SK-N-SH (cell line): ENCODE results near the gene CHTF18. TPM values are rescaled to one million over a fixed set of nuclear protein-coding genes. Genes with fewer than 3 reads are reported as not detected.

Experiments used
- CTCF ChIA-PET: fragments of 300-600, 350-600 bp; formaldehyde crosslinking; extraction: SDS; loops from one replicate; lab custom pipeline; 2021; lab: Yijun Ruan, JAX
- POLR2A ChIA-PET: fragments of 350-600 bp; sonication (Branson Sonifier 250); formaldehyde crosslinking; extraction: SDS; loops from one replicate; lab custom pipeline; 2020; ENCODE audit warnings: antibody characterized with exemption, inconsistent platforms; lab: Yijun Ruan, JAX
- DNase-seq: peaks from one replicate; pipeline ENCODE4 v3.0.0; 2012
- H2AFZ ChIP-seq: fragments of 200-600 bp; sonication (generic); 2 replicates; pipeline ENCODE4 v1.8.1; 2016; ENCODE audit warnings: antibody characterized with exemption, mild to moderate bottlenecking, low read depth
- H3F3A ChIP-seq: fragments of 200-600 bp; sonication (generic); replicated peaks from 2 replicates; pipeline ENCODE3; 2016; ENCODE audit warnings: antibody characterized with exemption, mild to moderate bottlenecking; ENCODE audit not compliant: insufficient read depth
- H3K27ac ChIP-seq, 2 experiments: fragments of 200-500 bp in 1 of 2; fragments of 200-600 bp in 1 of 2; sonication (Bioruptor generic) in 1 of 2; sonication (generic), shearing (Covaris generic) in 1 of 2; 2 replicates each; pipeline versions ENCODE4 v1.5.1 to v1.6.1; 2014 to 2016; ENCODE audit warnings: low read depth in 2 of 2, inconsistent platforms in 1 of 2, low read length in 1 of 2, mild to moderate bottlenecking in 1 of 2, mixed read lengths in 1 of 2
- H3K27me3 ChIP-seq: fragments of 200-600 bp; sonication (generic), shearing (Covaris generic); 2 replicates; pipeline ENCODE4 v1.6.1; 2016; ENCODE audit warnings: mixed run types; ENCODE audit not compliant: insufficient read depth
- H3K36me3 ChIP-seq, 2 experiments: fragments of 200-500 bp in 1 of 2; fragments of 200-600 bp in 1 of 2; sonication (Bioruptor generic) in 1 of 2; sonication (generic) in 1 of 2; replicated peaks in 1 of 2; 2 replicates each; pipeline versions ENCODE3 to v1.5.1; 2014 to 2016; ENCODE audit warnings: low read length in 1 of 2, mild to moderate bottlenecking in 1 of 2; ENCODE audit not compliant: insufficient read depth in 2 of 2, control insufficient read depth in 1 of 2
- H3K4me1 ChIP-seq, 2 experiments: fragments of 200-500 bp in 1 of 2; fragments of 200-600 bp in 1 of 2; sonication (Bioruptor generic) in 1 of 2; sonication (generic), shearing (Covaris generic) in 1 of 2; 2 replicates each; pipeline versions ENCODE4 v1.5.1 to v1.6.1; 2014 to 2016; ENCODE audit warnings: low read depth in 1 of 2, low read length in 1 of 2, mixed run types in 1 of 2; ENCODE audit not compliant: insufficient read depth in 2 of 2, control insufficient read depth in 1 of 2
- H3K4me2 ChIP-seq: fragments of 200-600 bp; sonication (generic), shearing (Covaris generic); 2 replicates; pipeline ENCODE4 v1.6.1; 2017; ENCODE audit warnings: mixed run types
- H3K4me3 ChIP-seq, 2 experiments: fragments of 200-500 bp in 1 of 2; fragments of 200-600 bp in 1 of 2; sonication (Bioruptor generic) in 1 of 2; sonication (generic), shearing (Covaris generic) in 1 of 2; 2 replicates each; pipeline versions ENCODE4 v1.5.1 to v1.8.1; 2014 to 2016; ENCODE audit warnings: low read depth in 2 of 2, inconsistent platforms in 1 of 2, low read length in 1 of 2, mild to moderate bottlenecking in 1 of 2, mixed read lengths in 1 of 2, moderate library complexity in 1 of 2
- H3K79me2 ChIP-seq: fragments of 200-600 bp; sonication (generic); 2 replicates; pipeline ENCODE4 v1.8.1; 2017; ENCODE audit warnings: mild to moderate bottlenecking; ENCODE audit not compliant: insufficient read depth
- H3K9ac ChIP-seq: fragments of 200-600 bp; sonication (generic); 2 replicates; pipeline ENCODE4 v1.6.1; 2017; ENCODE audit warnings: mixed run types
- H3K9me2 ChIP-seq: fragments of 200-600 bp; sonication (generic); 2 replicates; pipeline ENCODE4 v1.6.1; 2017; ENCODE audit warnings: mixed run types
- H3K9me3 ChIP-seq: fragments of 200-600 bp; sonication (generic); 2 replicates; pipeline ENCODE4 v1.6.1; 2017; ENCODE audit warnings: mixed run types, mild to moderate bottlenecking, moderate library complexity
- H4K20me1 ChIP-seq: fragments of 200-600 bp; sonication (generic); 2 replicates; pipeline ENCODE4 v1.6.1; 2017; ENCODE audit warnings: mild to moderate bottlenecking, mixed run types; ENCODE audit not compliant: insufficient read depth
- CTCF ChIP-seq: fragments of 200-600 bp; sonication (generic); IDR thresholded peaks from 2 replicates; pipeline ENCODE4 v1.6.1; 2017; ENCODE audit warnings: antibody characterized with exemption, mild to moderate bottlenecking, moderate library complexity
- FOSL2 ChIP-seq: IDR thresholded peaks from 2 replicates; pipeline ENCODE4 v1.4.0; 2012; ENCODE audit warnings: low read depth, mild to moderate bottlenecking, moderate library complexity, borderline replicate concordance
- GABPA ChIP-seq: IDR thresholded peaks from 2 replicates; pipeline ENCODE4 v1.4.0; 2012; ENCODE audit warnings: low read depth, mild to moderate bottlenecking
- GATA2 ChIP-seq: sonication (generic); formaldehyde crosslinking; IDR thresholded peaks from 2 replicates; pipeline ENCODE4 v1.5.0; 2020; ENCODE audit warnings: mild to moderate bottlenecking, missing genetic modification reagents
- JUND ChIP-seq: IDR thresholded peaks from 2 replicates; pipeline ENCODE4 v1.4.0; 2012
- RAD21 ChIP-seq: IDR thresholded peaks from 2 replicates; pipeline ENCODE4 v1.6.1; 2012; ENCODE audit warnings: mild to moderate bottlenecking, low read length
- RXRA ChIP-seq: IDR thresholded peaks from 2 replicates; pipeline ENCODE4 v1.4.0; 2012; ENCODE audit warnings: low read depth, mild to moderate bottlenecking, borderline replicate concordance
- YY1 ChIP-seq: IDR thresholded peaks from 2 replicates; pipeline ENCODE4 v1.4.0; 2012; ENCODE audit warnings: low read depth, mild to moderate bottlenecking
- ZBTB33 ChIP-seq: IDR thresholded peaks from 2 replicates; pipeline ENCODE4 v1.4.0; 2012; ENCODE audit warnings: low read depth, borderline replicate concordance
- WGBS: methylation state at CpG from one replicate; pipeline ENCODE4 v1.1.6; 2017; ENCODE audit warnings: low lambda C conversion rate; 5-methylcytosine and 5-hydroxymethylcytosine counted together
- polyA plus RNA-seq, 3 experiments: library from polyadenylated mRNA; depleted of rRNA; stranded (reverse); fragments of >200 nt; gene quantifications; 2 replicates each; pipeline ENCODE4 v1.2.3, GENCODE V29; 2012

The CHTF18 gene
- polyA plus RNA-seq, 1 of the 3 experiments (the other 2 are of a cell fraction), result 17.7 TPM

- Histone ChIP-seq H2AFZ (no peak overlapping the region), H4K20me1 (no peaks in the 10 kb centered on the region), H3K4me2 (no peak overlapping the region), H3K79me2 (peaks cover 14% of the 10 kb centered on the region), H3K36me3 (no peaks in the 10 kb centered on the region), H3K9me3 (no peaks in the 10 kb centered on the region), H3K27me3 (no peaks in the 10 kb centered on the region), H3F3A (peaks cover 1% of the 10 kb centered on the region), H3K27ac (no peak overlapping the region), H3K9ac (no peak overlapping the region), H3K9me2 (no peaks in the 10 kb centered on the region), H3K4me1 (peaks cover 0 to 10% of the 10 kb centered on the region in 2 experiments; a peak in 1 of 4 replicates), H3K4me3 (no peak overlapping the region)
- TF ChIP-seq CTCF (peak; percentile 27), RXRA (no peak), YY1 (no peak)
- DNase-seq, result peak; percentile 61
- ChIA-PET CTCF (interaction anchor here (1.0 to 4.5 kb wide), 7 partner anchors 18 to 312 kb away, joined by 3 to 23 read pairs (median 4); partner anchors contain the start of genes ANTKMT and CCDC78), POLR2A (no interaction called here)
- 84% methylated on average over 14 of the region's 21 CpGs for WGBS
Measured at GRCh38 chr16:743794-744500, 44.5 kb upstream of the CHTF18 start.

- ChIA-PET POLR2A (interaction anchor here (0.7 kb wide), 1 partner anchor 35 kb away, joined by 4 read pairs; no protein-coding TSS in a partner anchor), CTCF (interaction anchor here (0.6 to 1.8 kb wide), 11 partner anchors 9 to 58 kb away, joined by 3 to 6 read pairs (median 4); partner anchors contain the start of genes ANTKMT and MSLN)
- H3K4me2 ChIP-seq, result no peak overlapping the region
- peak; percentile 81 for DNase-seq
- no peaks in the 10 kb centered on the region for H3K27me3 ChIP-seq
- H3K27ac ChIP-seq, result no peak overlapping the region
- H2AFZ ChIP-seq, result no peak overlapping the region
- H3K9me3 ChIP-seq, result no peaks in the 10 kb centered on the region
- no peak overlapping the region for H3K4me3 ChIP-seq
- 8% methylated on average over 4 of the region's 14 CpGs for WGBS
- no peak overlapping the region for H3K9ac ChIP-seq
- H3K9me2 ChIP-seq, result no peaks in the 10 kb centered on the region
- no peaks in the 10 kb centered on the region for H4K20me1 ChIP-seq
- H3K79me2 ChIP-seq, result no peaks in the 10 kb centered on the region
- TF ChIP-seq FOSL2, result no peak
- peak; percentile 39 for TF ChIP-seq CTCF
- TF ChIP-seq GABPA, result no peak
- TF ChIP-seq JUND, result no peak
- TF ChIP-seq RAD21, result 0 out of 2 replicates have a peak, but pooled peaks have one; percentile 17
- no peak for TF ChIP-seq ZBTB33
- no peak for TF ChIP-seq GATA2 (CRISPR knock-in tag)
- no peaks in the 10 kb centered on the region for H3K36me3 ChIP-seq
- H3F3A ChIP-seq, result peaks cover 4% of the 10 kb centered on the region
- peaks cover 0 to 2% of the 10 kb centered on the region in 2 experiments; a peak in 1 of 4 replicates for H3K4me1 ChIP-seq
Measured at GRCh38 chr16:745739-746138, 42.7 kb upstream of the CHTF18 start.
